GM21381 (cell line): ENCODE measurements around the gene OSBPL5.

Source experiments
- ATAC-seq: cut with Tn5 transposase; IDR thresholded peaks from one replicate; pipeline ENCODE4 v1.9.1; 2021; ENCODE audit warnings: mild to moderate bottlenecking, moderate library complexity; ENCODE audit not compliant: unreplicated experiment

The OSBPL5 gene

DNA sequence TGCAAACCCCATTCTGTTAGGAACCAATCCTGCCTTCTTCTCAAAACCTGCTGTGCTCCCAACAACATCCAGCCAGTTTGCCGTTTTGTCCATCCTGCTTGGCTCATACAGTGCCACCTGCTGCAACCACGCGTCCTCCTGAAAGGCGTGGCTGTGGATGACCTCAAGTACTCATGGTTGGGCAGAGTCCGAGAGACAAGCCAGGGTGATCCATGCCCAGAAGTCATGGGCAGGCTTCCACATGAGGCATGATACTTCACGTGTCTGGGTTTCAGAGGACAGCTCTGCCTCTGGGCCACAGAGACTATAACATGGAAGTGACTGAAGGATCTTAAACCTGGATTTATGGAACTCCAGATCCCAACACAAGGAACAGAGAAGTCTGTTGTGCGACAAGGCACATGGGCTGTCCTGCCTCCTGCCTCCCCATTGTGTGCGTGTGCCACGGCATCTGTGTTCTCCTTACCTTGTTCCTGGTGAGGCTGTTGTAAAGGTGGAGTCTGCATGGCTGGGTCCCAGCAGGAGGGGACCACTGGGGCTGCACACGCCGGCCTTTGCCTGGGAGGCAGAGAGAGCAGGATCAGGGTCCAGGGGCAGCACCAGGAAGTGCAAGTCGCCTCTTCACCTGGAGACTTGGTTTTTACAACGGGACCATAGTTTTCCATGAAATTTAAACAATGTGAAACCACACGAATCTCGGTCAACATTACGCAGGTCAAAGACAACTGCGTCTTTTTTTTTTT lies 123.2 kb downstream of the OSBPL5 start:
- no peak for ATAC-seq

DNA sequence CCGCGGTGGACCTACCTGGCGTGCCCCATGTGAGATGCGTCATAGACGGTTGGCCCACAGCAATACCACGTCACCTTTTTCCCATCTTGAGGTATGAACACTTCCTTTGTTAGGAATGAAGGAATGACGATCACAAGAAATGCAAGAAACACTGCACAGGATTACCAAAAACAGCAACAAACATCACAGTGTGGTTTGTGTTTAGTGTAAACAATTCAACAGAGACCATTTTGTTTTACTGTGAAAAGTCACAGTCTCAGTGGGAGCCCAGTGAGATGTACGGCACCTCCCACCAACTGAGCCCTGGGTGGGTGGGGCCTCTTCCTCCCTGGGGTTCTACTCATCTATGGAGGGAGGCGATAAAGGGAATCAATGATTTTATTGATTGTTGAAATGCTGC lies 124.2 kb downstream of the OSBPL5 start:
- ATAC-seq, result no peak

DNA sequence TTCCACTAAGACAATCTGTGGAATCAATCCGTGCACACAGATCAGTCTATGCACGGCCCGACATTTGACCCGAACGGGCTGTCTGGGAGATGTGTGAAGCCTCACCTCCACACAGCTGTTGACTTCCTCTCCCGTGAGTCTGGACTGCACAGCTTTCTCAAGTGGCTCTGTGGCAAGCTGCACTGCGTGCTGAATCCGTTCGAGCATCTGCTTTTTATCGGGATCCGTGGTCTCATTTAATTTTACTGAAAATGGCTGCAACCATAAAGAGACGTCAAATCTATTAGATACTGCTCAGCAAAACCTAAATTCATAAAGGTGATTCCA lies 127.2 kb downstream of the OSBPL5 start:
- ATAC-seq, result no peak
